Neuronal stem cell (in vitro differentiated cells): ENCODE measurements around the gene MAP3K21.

Experiments
- DNase-seq: peaks from one replicate; pipeline ENCODE4 v3.0.0-alpha.2; 2013; ENCODE audit warnings: low spot score
- H2AFZ ChIP-seq: one replicate; pipeline ENCODE4 v1.6.1; 2013; ENCODE audit warnings: mild to moderate bottlenecking, low read length, inconsistent platforms
- H2AK5ac ChIP-seq: 2 replicates; pipeline ENCODE4 v1.6.1; 2013; ENCODE audit warnings: low read depth, mild to moderate bottlenecking, inconsistent platforms, low read length, moderate library complexity, mixed read lengths
- H2BK120ac ChIP-seq: 2 replicates; pipeline ENCODE4 v1.6.1; 2013; ENCODE audit warnings: low read depth, mild to moderate bottlenecking, inconsistent platforms, low read length, moderate library complexity, mixed read lengths
- H2BK12ac ChIP-seq: one replicate; pipeline ENCODE4 v1.6.1; 2013; ENCODE audit warnings: low read length, inconsistent platforms
- H2BK15ac ChIP-seq: 2 replicates; pipeline ENCODE4 v1.6.1; 2013; ENCODE audit warnings: mild to moderate bottlenecking, low read length, inconsistent platforms, mixed read lengths
- H2BK5ac ChIP-seq: one replicate; pipeline ENCODE4 v1.6.1; 2013; ENCODE audit warnings: inconsistent platforms, mild to moderate bottlenecking, low read length, moderate library complexity
- H3K14ac ChIP-seq: one replicate; pipeline ENCODE4 v1.6.1; 2013; ENCODE audit warnings: low read length, inconsistent platforms
- H3K18ac ChIP-seq: 2 replicates; pipeline ENCODE4 v1.6.1; 2013; ENCODE audit warnings: low read length, inconsistent platforms
- H3K23ac ChIP-seq: 2 replicates; pipeline ENCODE4 v1.6.1; 2013; ENCODE audit warnings: low read depth, mild to moderate bottlenecking, mixed read lengths, low read length, inconsistent platforms; ENCODE audit not compliant: poor library complexity
- H3K27ac ChIP-seq: replicated peaks from 3 replicates; pipeline ENCODE4 v1.5.1; 2013; ENCODE audit warnings: low read length, inconsistent platforms
- H3K27me3 ChIP-seq, 3 experiments: 2 replicates each; pipeline ENCODE4 v1.6.1; 2013; ENCODE audit warnings: low read length in 3 of 3, mild to moderate bottlenecking in 2 of 3, inconsistent platforms in 1 of 3, low read depth in 1 of 3, mixed read lengths in 1 of 3, moderate library complexity in 1 of 3; ENCODE audit not compliant: control insufficient read depth in 3 of 3, insufficient read depth in 3 of 3
- H3K36me3 ChIP-seq, 2 donors: replicated peaks in 1 of 2; 2 replicates each; pipeline ENCODE4 v1.6.1; 2013; ENCODE audit warnings: low read length in 2 of 2; ENCODE audit not compliant: control insufficient read depth in 2 of 2, insufficient read depth in 2 of 2
- H3K4ac ChIP-seq: 2 replicates; pipeline ENCODE4 v1.6.1; 2013; ENCODE audit warnings: inconsistent platforms, mild to moderate bottlenecking, low read length, moderate library complexity
- H3K4me1 ChIP-seq, 2 donors: 1 replicate in 1 of 2; 2 replicates in 1 of 2; pipeline ENCODE4 v1.6.1; 2013; ENCODE audit warnings: low read length in 2 of 2, low read depth in 1 of 2; ENCODE audit not compliant: control insufficient read depth in 2 of 2, insufficient read depth in 1 of 2
- H3K4me2 ChIP-seq: one replicate; pipeline ENCODE4 v1.6.1; 2013; ENCODE audit warnings: mild to moderate bottlenecking, low read length, inconsistent platforms; ENCODE audit not compliant: insufficient read depth, poor library complexity, severe bottlenecking
- H3K4me3 ChIP-seq, 2 donors: 2 replicates each; pipeline ENCODE4 v1.5.1; 2013; ENCODE audit warnings: low read length in 2 of 2, mild to moderate bottlenecking in 2 of 2, inconsistent platforms in 1 of 2, moderate library complexity in 1 of 2
- H3K79me1 ChIP-seq: one replicate; pipeline ENCODE4 v1.6.1; 2013; ENCODE audit warnings: low read depth, mild to moderate bottlenecking, inconsistent platforms, low read length, moderate library complexity
- H3K9ac ChIP-seq: one replicate; pipeline ENCODE4 v1.6.1; 2013; ENCODE audit warnings: mild to moderate bottlenecking, low read depth, low read length, inconsistent platforms; ENCODE audit not compliant: poor library complexity
- H3K9me3 ChIP-seq, 2 donors: replicated peaks in 1 of 2; 2 replicates each; pipeline versions ENCODE3 to v1.6.1; 2013; ENCODE audit warnings: low read length in 2 of 2, mild to moderate bottlenecking in 2 of 2, inconsistent platforms in 1 of 2, low read depth in 1 of 2, mixed read lengths in 1 of 2, moderate library complexity in 1 of 2; ENCODE audit not compliant: control insufficient read depth in 2 of 2, insufficient read depth in 1 of 2
- H4K8ac ChIP-seq: one replicate; pipeline ENCODE4 v1.6.1; 2013; ENCODE audit warnings: low read depth, mild to moderate bottlenecking, inconsistent platforms, low read length, moderate library complexity
- H4K91ac ChIP-seq: one replicate; pipeline ENCODE4 v1.6.1; 2013; ENCODE audit warnings: low read length, low read depth, mild to moderate bottlenecking, inconsistent platforms; ENCODE audit not compliant: poor library complexity
- WGBS, 2 donors: extraction: QIAGEN DNeasy Blood & Tissue Kit; methylation state at CpG; one replicate each; pipeline ENCODE4 v1.1.7; 2013; ENCODE audit warnings: missing lambda C conversion rate in 2 of 2, mixed read lengths in 1 of 2; ENCODE audit not compliant: insufficient read length in 2 of 2, insufficient replicate concordance in 1 of 2; ENCODE audit errors: extremely low coverage in 2 of 2; 5-methylcytosine and 5-hydroxymethylcytosine counted together

MAP3K21 gene

DNA sequence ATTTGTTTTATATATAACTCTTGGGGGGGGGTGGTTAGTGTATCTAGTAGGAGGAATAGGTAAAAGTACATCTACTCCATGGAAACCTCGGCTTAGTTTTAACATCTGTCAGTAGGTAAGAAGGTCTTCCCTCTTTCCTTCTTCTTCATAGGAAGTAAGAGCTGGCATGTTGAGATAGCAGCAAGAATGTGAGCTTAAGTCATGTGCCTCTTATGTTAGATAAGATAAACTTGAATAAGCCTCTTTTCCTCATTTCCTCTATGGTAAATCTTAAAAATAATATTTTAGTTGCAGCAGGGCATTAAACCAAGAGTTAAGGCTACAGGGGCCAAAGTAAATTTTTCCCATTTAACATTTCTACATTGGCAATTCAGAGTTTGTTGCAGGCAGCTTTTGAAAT, 100.4 kb downstream of the MAP3K21 start:
- Histone ChIP-seq H4K91ac (no peak overlapping the region), H3K27ac (no peak overlapping the region)

DNA sequence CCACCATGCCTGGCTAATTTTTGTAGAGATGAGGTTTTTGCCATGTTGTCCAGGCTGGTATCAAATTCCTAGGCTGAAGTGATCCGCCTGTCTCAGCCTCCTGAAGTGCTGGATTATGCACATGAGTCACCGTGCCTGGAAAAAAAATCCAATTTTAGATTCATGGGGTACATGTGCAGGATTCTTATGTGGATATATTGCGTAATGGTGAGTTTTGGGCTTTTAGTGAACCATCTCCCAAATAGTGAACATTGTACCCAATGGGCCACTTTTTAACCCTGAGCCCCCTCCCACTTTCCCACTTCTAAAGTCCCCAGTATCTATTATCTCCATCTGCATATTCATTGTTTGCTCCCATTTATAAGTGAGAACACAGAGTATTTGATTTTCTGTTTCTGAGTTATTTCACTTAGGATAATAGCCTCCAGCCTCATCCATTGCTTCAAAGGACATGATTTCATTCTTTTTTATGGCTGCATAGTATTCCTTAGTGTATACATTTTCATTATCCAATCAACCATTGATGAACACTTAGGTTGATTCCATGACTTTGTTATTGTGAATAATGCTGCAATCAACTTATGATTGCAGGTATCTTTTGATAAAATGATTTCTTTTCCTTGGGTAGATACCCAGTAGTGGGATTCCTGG, 104.4 kb downstream of the MAP3K21 start:
- Histone ChIP-seq H2BK15ac (no peak overlapping the region), H3K4ac (no peak overlapping the region), H3K79me1 (no peaks in the 10 kb centered on the region), H2AK5ac (no peak overlapping the region), H3K18ac (no peak overlapping the region), H4K8ac (no peak overlapping the region), H3K9me3 (no peaks in the 10 kb centered on the region), H2BK120ac (no peak overlapping the region), H3K4me2 (no peak overlapping the region), H3K4me1 (no peaks in the 10 kb centered on the region), H2BK5ac (no peak overlapping the region), H4K91ac (no peak overlapping the region), H3K27me3 (peaks cover 0 to 3% (median 0%) of the 10 kb centered on the region in 3 experiments), H3K23ac (no peak overlapping the region), H2BK12ac (no peak overlapping the region), H2AFZ (no peak overlapping the region), H3K9ac (no peak overlapping the region), H3K14ac (no peak overlapping the region), H3K27ac (no peak overlapping the region), H3K36me3 (no peaks in the 10 kb centered on the region), H3K4me3 (no peak overlapping the region)
- no CpG with 5 or more reads among the region's 3 CpGs for WGBS, 2 donors
- DNase-seq = no peak

More for the DNA sequence above, 100.4 kb downstream of the MAP3K21 start:
- Histone ChIP-seq H3K9ac (no peak overlapping the region), H2BK15ac (no peak overlapping the region), H3K4me3 (no peak overlapping the region), H3K4me1 (no peaks in the 10 kb centered on the region), H3K36me3 (no peaks in the 10 kb centered on the region), H3K4ac (no peak overlapping the region), H3K9me3 (no peaks in the 10 kb centered on the region), H2AK5ac (no peak overlapping the region), H3K27me3 (peaks cover 0 to 3% (median 0%) of the 10 kb centered on the region in 3 experiments), H2BK12ac (no peak overlapping the region), H2BK5ac (no peak overlapping the region), H2BK120ac (no peak overlapping the region), H4K8ac (no peak overlapping the region), H3K14ac (no peak overlapping the region), H3K4me2 (no peak overlapping the region), H2AFZ (no peak overlapping the region), H3K18ac (no peak overlapping the region), H3K23ac (no peak overlapping the region), H3K79me1 (no peaks in the 10 kb centered on the region)
- WGBS, 2 donors = no CpG with 5 or more reads among the region's 1 CpG
- no peak for DNase-seq

DNA sequence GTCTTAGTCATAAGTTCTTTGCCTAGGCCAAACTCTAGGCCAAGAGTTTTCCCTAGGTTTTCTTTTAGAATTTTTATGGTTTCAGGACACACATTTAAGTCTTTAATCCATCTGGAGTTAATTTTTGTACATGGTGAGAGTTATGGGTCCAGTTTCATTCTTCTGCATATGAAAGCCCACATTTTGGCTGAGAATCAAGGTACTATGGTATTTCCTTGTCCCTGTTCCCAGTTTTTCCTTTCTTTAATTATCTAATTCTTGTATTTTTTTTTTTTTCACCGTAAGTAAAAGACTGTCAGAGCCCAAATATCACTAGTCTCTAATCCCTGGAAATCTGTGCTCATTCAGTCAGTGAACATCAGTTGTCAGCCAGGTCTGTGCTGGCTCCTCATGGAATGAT, 105.4 kb downstream of the MAP3K21 start:
- H3K4me2 ChIP-seq = no peak overlapping the region
- H2BK15ac ChIP-seq = no peak overlapping the region
- H3K9me3 ChIP-seq = no peaks in the 10 kb centered on the region
- no peaks in the 10 kb centered on the region for H3K79me1 ChIP-seq
- no peak overlapping the region for H2BK12ac ChIP-seq
- H3K4ac ChIP-seq = no peak overlapping the region
- no peak overlapping the region for H4K91ac ChIP-seq
- no peak overlapping the region for H2AFZ ChIP-seq
- no peak overlapping the region for H2BK5ac ChIP-seq
- no peak overlapping the region for H3K18ac ChIP-seq
- H3K27me3 ChIP-seq = no peaks in the 10 kb centered on the region
- no peak overlapping the region for H3K14ac ChIP-seq
- no CpG with 5 or more reads among the region's 1 CpG for WGBS, 2 donors
- H3K23ac ChIP-seq = no peak overlapping the region
- no peak for DNase-seq
- no peak overlapping the region for H4K8ac ChIP-seq
- no peak overlapping the region for H3K27ac ChIP-seq
- H3K4me1 ChIP-seq = no peaks in the 10 kb centered on the region
- no peak overlapping the region for H3K4me3 ChIP-seq
- H3K9ac ChIP-seq = no peak overlapping the region
- H2BK120ac ChIP-seq = no peak overlapping the region
- no peak overlapping the region for H2AK5ac ChIP-seq
- H3K36me3 ChIP-seq = no peaks in the 10 kb centered on the region

DNA sequence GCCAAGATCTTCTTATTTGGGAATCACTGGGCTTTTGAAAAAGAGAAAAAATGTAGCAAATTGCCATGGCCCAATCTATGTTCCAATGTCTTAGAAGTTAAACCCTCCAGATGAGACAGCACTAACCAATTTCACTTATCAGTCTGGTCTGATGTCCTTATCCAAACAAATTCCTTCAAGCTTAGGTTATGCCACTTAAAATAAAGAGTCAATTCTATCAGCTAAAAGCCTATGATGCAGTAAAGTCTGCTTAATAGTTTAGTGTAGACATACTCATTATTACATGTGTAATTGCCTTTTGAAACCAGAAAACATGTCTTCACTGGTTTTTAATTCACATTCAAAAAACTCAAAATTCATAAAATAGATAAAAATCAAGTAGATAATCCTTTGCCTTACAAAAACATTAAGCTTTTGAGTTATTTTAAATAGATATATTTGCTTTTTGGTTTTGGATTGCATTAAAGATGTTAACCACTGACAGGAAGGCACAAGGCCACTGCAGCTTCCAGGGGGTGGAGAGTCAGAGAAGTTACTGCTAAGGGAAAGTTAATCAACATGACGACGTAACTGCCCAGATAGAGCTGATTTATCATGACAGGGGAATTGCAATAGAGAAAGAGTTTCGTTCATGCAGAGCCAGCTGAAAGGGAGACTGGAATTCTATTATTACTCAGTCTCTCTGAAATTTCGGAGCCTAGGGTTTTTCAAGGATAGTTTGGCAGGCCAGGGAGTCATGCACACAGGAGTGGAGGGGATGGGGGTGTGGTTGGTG, 106.1 kb downstream of the MAP3K21 start:
- H3K27ac ChIP-seq = no peak overlapping the region
- no CpG with 5 or more reads among the region's 4 CpGs for WGBS, 2 donors

More for the DNA sequence above, 106.1 kb downstream of the MAP3K21 start:
- no peaks in the 10 kb centered on the region for H3K4me1 ChIP-seq
- no peak overlapping the region for H3K9ac ChIP-seq
- no peaks in the 10 kb centered on the region for H3K9me3 ChIP-seq
- no peak overlapping the region for H2BK120ac ChIP-seq
- no peak overlapping the region for H2AFZ ChIP-seq
- no peak overlapping the region for H3K18ac ChIP-seq
- no peak overlapping the region for H3K23ac ChIP-seq
- no peak overlapping the region for H2BK12ac ChIP-seq
- no peak overlapping the region for H3K14ac ChIP-seq
- no peak overlapping the region for H3K4me3 ChIP-seq
- no peak overlapping the region for H4K8ac ChIP-seq
- no peak overlapping the region for H4K91ac ChIP-seq
- no peak overlapping the region for H3K4ac ChIP-seq
- H3K79me1 ChIP-seq = no peaks in the 10 kb centered on the region
- no peaks in the 10 kb centered on the region for H3K36me3 ChIP-seq
- H3K4me2 ChIP-seq = no peak overlapping the region
- DNase-seq = no peak
- H2BK15ac ChIP-seq = no peak overlapping the region
- no peaks in the 10 kb centered on the region for H3K27me3 ChIP-seq
- no peak overlapping the region for H2AK5ac ChIP-seq
- no peak overlapping the region for H2BK5ac ChIP-seq
